ENCODE measurements around the gene PTPRU.
A peak's percentile ranks its signal among the peaks of the same experiment; 100 is the strongest.

PTPRU gene

GRCh38 chr1:29247044-29247443, 10.7 kb downstream of the PTPRU start:
- DNase-seq: no peak

- no peak for DNase-seq
Observed at GRCh38 chr1:29247571-29248273, 11.4 kb downstream of the PTPRU start.

DNA sequence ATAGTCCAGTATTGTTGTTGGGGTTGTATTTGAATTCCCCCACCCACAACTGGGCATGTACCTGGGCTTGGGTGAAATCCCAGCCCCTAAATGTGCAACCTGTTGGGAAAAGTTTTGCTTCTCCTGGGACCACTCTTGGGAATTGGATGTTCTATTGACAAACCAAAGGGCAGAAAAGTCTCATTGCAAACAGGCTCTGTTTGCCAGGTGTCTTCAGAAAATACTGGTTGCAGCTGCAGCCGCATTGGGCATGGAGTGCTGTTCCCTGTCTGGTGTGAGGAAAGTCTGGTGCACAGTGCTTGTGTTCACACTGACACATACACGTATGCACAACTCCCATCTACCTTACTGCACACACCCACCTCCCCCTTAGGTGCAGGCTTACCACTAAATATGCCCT, 12.1 kb downstream of the PTPRU start:
- no peak for DNase-seq

GRCh38 chr1:29249170-29249691, 12.9 kb downstream of the PTPRU start:
- DNase-seq: no peak

DNA sequence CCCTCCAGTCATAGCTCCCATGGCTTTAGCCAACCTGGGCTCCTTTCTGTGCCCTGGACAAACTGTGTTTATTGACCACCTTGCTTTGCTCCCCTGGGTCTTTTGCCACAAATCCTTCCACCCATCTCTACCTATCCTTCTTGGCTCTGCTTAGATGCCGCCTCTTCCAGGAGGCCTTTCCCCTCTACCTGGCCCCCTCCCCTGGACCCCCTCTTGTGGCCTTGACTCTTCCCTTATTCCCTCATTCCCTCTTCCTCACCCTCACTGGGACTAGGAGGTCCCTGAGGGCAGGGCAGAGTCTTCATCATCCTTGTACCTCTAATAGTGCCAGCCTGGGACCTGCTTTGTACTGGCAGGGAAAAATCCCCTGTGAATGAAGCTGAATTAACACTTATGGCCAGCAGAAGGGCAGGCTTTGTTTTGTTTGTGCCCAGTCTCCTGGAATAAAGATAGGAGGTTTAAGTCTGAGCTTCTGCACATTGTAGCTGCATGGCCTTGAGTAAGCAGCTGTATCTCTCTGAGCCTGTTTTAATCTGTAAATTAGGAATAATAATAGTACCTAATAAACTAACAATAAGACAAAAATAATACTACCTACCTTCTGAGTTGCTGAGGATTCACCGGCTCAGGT, 13.7 kb downstream of the PTPRU start:
- DNase-seq: no peak

- DNase-seq: no peak
Observed at GRCh38 chr1:29251164-29252124, 15.1 kb downstream of the PTPRU start.

GRCh38 chr1:29253180-29253579, 16.9 kb downstream of the PTPRU start:
- DNase-seq: no peak

DNA sequence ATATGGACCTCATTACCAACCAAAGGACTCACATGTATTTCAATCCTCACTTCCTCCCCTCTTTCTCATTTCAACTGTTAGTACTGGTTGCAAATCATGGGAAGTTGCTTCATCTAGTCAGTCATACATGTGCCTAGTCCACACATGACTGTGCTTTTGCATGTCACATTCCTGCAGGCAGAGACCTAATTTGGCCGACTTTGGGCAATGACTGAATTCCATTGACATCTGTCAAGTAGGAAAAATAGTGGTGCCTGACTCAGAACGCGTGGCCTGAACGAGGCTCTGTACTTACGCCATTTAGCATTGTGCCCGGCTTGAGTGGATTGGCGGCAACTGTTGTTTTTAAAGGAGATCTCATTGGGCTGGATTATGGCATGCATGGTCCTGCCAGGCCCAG, 18.0 kb downstream of the PTPRU start:
- no peak for DNase-seq

DNA sequence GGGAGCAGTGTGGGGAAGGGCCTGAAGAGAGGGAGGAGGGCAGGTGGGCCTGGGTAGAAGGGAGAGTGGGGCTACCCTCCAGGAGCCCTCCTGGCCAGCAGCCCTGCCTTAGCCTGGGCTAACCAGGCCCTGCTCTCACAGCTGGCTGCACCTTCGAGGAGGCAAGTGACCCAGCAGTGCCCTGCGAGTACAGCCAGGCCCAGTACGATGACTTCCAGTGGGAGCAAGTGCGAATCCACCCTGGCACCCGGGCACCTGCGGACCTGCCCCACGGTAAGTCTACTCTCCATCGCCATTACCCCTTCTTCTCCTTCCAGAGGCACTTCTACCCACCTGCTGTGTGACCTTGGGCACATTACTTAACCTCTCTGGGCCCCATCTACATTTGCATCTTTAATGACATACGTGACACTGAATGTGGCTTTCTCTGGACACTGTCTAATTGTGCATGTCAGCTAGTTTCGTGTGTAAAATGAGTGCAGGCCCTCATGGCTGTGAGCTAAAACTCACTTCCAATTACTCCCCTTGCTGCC, 18.9 kb downstream of the PTPRU start:
- DNase-seq: no peak

GRCh38 chr1:29256394-29256793, 20.1 kb downstream of the PTPRU start:
- no peak for DNase-seq

DNA sequence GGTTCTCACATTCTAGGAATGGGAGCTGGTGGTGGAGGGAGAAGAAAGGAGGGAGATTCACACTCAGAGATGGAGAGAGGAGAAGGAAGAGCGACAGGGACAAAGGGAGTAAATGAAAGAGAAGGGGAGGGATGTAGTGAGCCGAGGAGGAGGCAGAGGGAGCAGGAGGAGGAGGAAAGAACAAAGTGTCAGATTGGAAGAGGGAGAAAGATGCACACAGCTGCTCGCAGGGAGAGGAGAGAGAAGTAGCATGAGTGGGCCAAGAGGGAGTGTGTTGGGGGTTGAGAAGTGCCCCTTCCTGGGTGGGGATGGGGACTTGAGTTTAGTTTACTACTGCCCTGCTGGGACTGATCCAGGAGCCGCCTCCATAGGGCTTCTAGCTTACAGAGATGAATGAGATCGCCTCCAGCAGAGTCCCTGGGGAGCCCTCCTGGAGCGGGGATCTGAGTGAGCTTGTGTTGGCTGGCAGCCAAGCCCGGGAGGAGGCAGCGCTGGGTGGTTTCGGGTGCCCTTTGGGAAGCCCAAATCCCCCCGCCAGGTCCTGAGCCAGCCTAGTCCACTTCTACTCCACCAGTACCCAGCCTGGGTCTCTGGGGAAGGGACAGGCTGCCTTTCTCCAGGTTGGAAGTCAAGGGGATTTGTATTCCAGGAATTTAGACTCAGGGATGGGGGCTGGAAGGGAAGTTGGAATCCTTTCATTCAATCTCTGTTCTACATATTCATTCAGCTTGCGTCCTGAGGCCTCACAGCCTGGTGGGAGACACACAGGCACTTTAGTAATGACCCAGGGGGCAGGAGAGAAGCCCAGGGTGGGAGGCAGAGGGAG, 20.9 kb downstream of the PTPRU start:
- DNase-seq: no peak

- DNase-seq: no peak
Observed at GRCh38 chr1:29258189-29258975, 22.1 kb downstream of the PTPRU start.

DNA sequence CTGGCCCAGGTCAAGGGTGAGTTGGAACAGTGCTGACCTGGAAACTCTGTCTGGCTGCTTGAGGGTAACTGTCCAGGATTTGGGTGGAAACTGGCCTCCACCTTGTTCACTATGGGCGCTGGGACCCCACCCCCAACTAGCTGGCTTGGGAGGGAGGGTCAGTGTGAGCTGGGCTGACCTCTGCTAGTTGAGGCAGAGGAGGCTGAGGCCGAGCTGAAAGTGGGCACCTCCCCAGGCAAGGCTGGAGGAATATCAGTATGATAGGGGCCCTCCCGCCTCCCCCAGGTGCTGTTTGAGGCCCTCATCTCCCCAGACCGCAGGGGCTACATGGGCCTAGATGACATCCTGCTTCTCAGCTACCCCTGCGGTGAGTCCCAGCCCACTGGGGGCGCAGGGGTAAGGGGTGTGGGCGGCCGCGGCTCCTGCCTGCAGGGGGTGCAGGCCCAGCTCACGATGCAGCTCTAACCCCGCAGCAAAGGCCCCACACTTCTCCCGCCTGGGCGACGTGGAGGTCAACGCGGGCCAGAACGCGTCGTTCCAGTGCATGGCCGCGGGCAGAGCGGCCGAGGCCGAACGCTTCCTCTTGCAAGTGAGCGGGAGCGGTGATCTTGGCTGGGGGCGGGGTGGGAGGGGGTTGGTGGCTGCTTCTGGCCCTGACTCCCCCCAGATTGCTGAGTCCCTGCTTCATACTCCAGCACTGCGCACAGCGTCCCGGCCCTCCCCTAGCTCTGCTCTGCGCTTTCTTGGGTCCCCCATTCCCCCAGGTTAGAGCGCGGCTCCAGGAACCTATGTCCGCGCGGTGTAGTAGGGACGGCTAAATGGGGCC, 22.9 kb downstream of the PTPRU start:
- DNase-seq: no peak

DNA sequence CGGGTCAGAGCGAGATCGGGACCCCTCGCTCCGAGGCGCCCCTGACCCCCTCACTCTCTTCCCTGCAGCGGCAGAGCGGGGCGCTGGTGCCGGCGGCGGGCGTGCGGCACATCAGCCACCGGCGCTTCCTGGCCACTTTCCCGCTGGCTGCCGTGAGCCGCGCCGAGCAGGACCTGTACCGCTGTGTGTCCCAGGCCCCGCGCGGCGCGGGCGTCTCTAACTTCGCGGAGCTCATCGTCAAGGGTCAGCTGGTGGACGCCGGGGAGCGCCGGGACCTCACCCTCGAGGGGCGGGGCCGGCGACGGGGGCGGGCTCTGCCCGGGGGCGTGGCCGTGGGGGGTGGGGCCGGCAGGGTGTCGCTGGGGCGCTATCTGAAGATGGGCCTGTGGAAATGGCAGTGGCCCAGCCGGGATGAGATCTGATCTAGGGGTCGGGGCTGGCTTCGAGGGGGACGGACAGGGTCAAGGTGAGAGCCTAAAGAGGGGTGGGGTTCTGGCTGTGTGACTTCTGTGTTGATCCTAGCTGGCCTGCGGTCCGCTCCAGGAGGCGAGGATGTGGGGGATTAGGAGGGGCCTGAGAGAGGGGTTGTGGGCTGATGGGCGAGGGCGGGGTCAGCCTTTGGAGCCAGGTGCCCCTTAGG, 23.6 kb downstream of the PTPRU start:
- DNase-seq: peak in 1 of 2 experiments; percentile 12

GRCh38 chr1:29260531-29260930, 24.2 kb downstream of the PTPRU start:
- DNase-seq: no peak

DNA sequence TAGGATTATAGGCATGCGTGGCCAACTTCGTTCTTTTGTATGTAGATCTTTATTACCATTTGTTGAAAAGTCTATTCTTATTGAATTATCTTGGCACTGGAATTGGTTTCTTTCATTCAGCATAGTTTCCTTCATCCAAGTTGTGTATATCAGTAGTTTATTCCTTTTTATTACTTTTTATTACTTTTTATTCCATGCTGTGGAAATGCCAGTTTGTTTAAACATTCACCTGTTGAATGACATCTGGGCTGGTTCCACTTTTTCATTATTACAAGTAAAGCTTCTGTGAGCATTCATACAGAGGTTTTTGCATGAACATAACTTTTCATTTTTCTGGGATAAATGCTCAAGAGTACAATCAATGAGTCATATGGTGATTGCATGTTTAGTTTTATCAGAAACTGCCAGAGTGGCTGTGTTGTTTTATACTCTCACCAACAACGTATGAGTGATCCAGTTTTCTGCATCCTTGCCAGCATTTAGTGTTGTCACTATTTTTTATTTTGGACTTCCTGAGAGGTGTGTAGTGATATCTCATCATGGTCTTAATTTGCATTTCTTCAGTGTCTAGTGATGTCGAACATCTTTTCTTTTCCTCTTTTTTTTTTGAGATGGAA, 28.6 kb downstream of the PTPRU start:
- no peak for DNase-seq

GRCh38 chr1:29266912-29267311, 30.6 kb downstream of the PTPRU start:
- no peak for DNase-seq

GRCh38 chr1:29267321-29268070, 31.2 kb downstream of the PTPRU start:
- DNase-seq: no peak

DNA sequence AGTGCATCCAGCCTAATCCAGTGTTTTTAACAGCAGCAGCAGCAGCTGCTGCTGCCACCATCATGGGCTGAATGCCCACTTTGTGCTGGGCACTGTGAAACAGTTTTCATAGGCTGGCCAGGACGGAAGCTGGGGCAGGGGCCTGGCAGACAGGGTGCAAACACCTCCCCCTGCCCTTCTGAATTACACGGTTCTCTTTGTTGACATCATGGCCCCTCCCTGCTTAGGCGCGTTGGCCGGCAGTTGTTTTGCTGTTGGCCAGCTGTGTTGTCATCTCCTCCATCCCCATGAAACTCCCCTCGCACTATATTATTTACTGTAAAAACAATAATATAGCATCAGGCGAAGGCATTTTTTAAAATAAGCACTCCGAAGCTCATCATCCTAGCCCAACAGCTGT, 33.1 kb downstream of the PTPRU start:
- DNase-seq: no peak

Data from activated CD4-positive, alpha-beta T cell treated with anti-CD3 and anti-CD28 coated beads, Interleukin-2, amount 50 U/mL, for 4 hours (primary cell).